Gastroesophageal sphincter (tissue), 3 donors: Measurements from ENCODE around the gene CHIT1.

Experiments used
- EP300 ChIP-seq: sonication (generic); formaldehyde crosslinking; IDR thresholded peaks from one replicate; pipeline ENCODE4 v1.6.1; 2017; ENCODE audit warnings: antibody characterized with exemption, mild to moderate bottlenecking
- TF ChIP-seq, protein P1 (sequence below), 4 experiments: fragments of 200-600 bp in 2 of 4; fragments of 450-650 bp in 2 of 4; sonication (generic) in 1 of 4; IDR thresholded peaks; one replicate each; pipeline ENCODE4 v1.5.1; 2017 to 2019; ENCODE audit warnings: antibody characterized with exemption in 4 of 4, mild to moderate bottlenecking in 2 of 4, moderate library complexity in 2 of 4

DNA sequence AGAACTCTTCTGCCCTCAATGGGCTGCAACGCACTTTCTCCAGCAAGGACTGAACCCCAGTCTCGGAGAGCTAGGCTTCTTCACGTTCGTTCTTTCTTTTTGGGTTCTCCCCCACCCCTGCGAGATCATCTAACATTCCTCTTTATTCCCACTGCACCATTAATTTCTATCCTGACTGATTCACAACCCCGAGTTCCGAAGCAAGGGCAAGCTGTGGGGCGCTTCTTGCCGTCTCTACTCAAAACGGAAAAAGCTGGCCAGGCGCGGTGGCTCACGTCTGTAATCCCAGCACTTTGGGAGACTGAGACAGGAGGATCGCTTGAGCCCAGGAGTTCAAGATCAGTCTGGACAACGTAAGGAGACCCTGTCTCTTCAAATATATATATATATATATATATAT, 38.4 kb upstream of the CHIT1 start:
- TF ChIP-seq, protein P1, sequence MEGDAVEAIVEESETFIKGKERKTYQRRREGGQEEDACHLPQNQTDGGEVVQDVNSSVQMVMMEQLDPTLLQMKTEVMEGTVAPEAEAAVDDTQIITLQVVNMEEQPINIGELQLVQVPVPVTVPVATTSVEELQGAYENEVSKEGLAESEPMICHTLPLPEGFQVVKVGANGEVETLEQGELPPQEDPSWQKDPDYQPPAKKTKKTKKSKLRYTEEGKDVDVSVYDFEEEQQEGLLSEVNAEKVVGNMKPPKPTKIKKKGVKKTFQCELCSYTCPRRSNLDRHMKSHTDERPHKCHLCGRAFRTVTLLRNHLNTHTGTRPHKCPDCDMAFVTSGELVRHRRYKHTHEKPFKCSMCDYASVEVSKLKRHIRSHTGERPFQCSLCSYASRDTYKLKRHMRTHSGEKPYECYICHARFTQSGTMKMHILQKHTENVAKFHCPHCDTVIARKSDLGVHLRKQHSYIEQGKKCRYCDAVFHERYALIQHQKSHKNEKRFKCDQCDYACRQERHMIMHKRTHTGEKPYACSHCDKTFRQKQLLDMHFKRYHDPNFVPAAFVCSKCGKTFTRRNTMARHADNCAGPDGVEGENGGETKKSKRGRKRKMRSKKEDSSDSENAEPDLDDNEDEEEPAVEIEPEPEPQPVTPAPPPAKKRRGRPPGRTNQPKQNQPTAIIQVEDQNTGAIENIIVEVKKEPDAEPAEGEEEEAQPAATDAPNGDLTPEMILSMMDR (IDR thresholded peaks at IDR 0.05), result no peak
- TF ChIP-seq EP300, result no peak
